HG03469 (cell line): ENCODE measurements around the gene KRTAP27-1.

Experiments used
- ATAC-seq: cut with Tn5 transposase; IDR thresholded peaks from one replicate; pipeline ENCODE4 v1.9.1; 2021; ENCODE audit warnings: mild to moderate bottlenecking, moderate library complexity, moderate number of reproducible peaks; ENCODE audit not compliant: unreplicated experiment

Gene KRTAP27-1

GRCh38 chr21:30305136-30305535 lies 32.4 kb downstream of the KRTAP27-1 start:
- no peak for ATAC-seq

GRCh38 chr21:30289215-30289614 lies 48.3 kb downstream of the KRTAP27-1 start, which contains the start of gene KRTAP25-1:
KRTAP25-1 (minus strand) TSS chr21:30289514; CDS start chr21:30289490, 24 bp downstream.
- ATAC-seq: no peak
